ENCODE results near the gene LYZL2.

- TF ChIP-seq, protein P1, sequence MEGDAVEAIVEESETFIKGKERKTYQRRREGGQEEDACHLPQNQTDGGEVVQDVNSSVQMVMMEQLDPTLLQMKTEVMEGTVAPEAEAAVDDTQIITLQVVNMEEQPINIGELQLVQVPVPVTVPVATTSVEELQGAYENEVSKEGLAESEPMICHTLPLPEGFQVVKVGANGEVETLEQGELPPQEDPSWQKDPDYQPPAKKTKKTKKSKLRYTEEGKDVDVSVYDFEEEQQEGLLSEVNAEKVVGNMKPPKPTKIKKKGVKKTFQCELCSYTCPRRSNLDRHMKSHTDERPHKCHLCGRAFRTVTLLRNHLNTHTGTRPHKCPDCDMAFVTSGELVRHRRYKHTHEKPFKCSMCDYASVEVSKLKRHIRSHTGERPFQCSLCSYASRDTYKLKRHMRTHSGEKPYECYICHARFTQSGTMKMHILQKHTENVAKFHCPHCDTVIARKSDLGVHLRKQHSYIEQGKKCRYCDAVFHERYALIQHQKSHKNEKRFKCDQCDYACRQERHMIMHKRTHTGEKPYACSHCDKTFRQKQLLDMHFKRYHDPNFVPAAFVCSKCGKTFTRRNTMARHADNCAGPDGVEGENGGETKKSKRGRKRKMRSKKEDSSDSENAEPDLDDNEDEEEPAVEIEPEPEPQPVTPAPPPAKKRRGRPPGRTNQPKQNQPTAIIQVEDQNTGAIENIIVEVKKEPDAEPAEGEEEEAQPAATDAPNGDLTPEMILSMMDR (IDR thresholded peaks at IDR 0.05 in 4 of 5, conservative IDR thresholded peaks at IDR 0.05 in 1 of 5), result no peak
- no peak for TF ChIP-seq POLR2A (IDR thresholded peaks at IDR 0.05)
Measured at GRCh38 chr10:30631188-30631587, 1.6 kb upstream of the LYZL2 start.
